Retinal pigment epithelial cell (primary cell): ENCODE results near the gene GNLY.
A peak's percentile ranks its signal among the peaks of the same experiment; 100 is the strongest.

ENCODE experiments used
- DNase-seq: peaks from one replicate; pipeline ENCODE4 v3.0.0-alpha.2; 2010; ENCODE audit warnings: low read depth
- H3K4me3 ChIP-seq: 2 replicates; pipeline ENCODE4 v1.5.1; 2011; ENCODE audit warnings: mild to moderate bottlenecking, low read length, control low read depth, moderate library complexity
- TF ChIP-seq, protein P1 (sequence below): conservative IDR thresholded peaks from 2 replicates; pipeline ENCODE4 v1.5.1; 2011; ENCODE audit warnings: low read depth, low read length, control low read depth, inconsistent platforms

Gene GNLY

DNA sequence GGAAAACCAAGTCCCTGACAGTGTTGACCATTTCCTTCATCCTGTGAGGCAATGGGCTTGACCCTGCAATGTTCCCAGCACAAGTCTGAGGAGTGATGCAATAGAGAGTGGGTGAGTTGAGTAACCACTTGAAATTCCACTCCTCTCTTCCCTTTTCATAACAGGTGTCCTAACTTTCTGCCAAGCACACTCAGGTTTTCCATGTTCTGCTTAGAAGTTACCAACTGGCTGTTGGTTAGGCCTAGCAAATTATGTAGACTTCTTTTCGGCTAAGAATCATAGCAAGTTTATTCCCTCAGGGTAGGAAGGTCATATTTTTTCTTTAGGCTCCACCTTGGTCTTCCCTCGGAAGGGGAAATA lies 11.5 kb downstream of the GNLY start:
- TF ChIP-seq, protein P1, sequence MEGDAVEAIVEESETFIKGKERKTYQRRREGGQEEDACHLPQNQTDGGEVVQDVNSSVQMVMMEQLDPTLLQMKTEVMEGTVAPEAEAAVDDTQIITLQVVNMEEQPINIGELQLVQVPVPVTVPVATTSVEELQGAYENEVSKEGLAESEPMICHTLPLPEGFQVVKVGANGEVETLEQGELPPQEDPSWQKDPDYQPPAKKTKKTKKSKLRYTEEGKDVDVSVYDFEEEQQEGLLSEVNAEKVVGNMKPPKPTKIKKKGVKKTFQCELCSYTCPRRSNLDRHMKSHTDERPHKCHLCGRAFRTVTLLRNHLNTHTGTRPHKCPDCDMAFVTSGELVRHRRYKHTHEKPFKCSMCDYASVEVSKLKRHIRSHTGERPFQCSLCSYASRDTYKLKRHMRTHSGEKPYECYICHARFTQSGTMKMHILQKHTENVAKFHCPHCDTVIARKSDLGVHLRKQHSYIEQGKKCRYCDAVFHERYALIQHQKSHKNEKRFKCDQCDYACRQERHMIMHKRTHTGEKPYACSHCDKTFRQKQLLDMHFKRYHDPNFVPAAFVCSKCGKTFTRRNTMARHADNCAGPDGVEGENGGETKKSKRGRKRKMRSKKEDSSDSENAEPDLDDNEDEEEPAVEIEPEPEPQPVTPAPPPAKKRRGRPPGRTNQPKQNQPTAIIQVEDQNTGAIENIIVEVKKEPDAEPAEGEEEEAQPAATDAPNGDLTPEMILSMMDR, result no peak
- peak; percentile 67 for DNase-seq
- H3K4me3 ChIP-seq, result no peak overlapping the region

DNA sequence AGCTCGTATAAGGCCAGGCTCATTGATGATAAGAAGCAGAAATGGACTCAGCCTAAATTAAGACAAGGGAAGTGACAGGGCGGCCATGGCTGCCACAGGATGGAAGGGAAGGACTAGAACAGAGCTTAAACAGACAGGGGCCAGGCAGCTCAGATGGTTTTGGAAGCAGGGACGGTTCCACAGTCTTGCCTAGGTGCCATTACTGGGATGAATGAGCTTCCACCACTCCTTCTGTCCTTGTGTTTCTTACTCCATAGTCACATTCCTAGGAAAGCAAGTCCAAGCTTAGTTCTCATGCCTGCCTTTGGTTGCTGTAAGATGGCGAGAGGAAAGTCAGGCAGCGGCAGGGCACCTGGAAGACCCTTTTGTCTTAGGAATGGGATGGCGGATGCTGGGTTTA lies 11.9 kb downstream of the GNLY start:
- DNase-seq, result no peak
- TF ChIP-seq, protein P1, result no peak
- H3K4me3 ChIP-seq, result no peak overlapping the region

DNA sequence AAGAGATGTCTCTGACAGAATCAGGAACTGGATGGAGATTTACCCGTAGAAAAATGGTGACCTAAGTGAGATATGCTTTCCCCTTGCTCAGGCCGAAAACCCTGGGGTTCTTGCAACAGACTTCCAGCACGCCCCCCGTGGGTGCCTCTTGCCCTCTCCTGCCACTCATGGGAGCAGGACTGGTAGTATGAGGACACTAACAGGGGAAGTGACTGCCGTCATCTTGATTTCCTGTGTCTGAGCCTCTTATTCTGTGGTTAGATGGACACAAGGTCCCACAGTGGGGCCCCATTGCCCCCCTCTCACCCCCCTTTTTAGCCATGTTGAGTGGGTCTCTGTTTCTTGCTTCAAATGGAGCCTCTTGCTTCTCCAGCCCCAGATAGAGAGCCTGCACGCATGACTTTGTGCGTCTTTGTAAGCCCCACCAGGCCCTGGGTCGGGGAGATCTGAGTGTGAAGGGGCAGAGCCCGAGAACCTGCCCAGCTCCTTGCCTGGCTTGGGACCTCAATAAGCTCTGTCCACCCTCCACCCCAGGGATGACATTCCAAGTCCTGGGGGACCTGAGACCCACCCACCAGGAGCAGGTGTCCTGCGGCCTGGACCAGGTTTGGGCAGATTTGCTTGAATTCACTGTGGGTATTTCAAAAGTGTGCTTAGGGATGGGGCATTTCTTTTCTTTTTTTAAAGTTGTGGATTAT lies 12.6 kb downstream of the GNLY start:
- no peak for DNase-seq

DNA sequence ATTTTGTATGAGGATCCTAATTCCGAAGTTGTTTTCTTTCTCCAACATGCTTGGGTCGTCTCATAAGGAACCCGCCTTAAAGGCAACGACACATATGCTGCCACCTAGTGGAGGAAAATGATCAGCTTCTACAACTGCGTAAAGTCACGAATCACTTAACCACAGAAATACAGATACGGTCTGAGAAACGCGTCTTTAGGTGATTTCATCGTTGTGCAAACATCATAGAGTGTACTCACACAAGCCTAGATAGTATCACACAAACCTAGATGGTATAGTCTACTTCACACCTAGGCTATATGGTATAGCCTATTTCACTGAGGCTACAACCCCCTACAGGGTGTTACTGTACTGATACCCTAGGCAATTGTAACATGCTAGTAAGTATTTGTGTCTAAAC lies 13.1 kb downstream of the GNLY start:
- TF ChIP-seq, protein P1, result peak; percentile 85
- H3K4me3 ChIP-seq, result no peak overlapping the region
- peak; percentile 30 for DNase-seq

More for the DNA sequence above, 12.6 kb downstream of the GNLY start:
- H3K4me3 ChIP-seq, result no peak overlapping the region
- TF ChIP-seq, protein P1, result no peak

DNA sequence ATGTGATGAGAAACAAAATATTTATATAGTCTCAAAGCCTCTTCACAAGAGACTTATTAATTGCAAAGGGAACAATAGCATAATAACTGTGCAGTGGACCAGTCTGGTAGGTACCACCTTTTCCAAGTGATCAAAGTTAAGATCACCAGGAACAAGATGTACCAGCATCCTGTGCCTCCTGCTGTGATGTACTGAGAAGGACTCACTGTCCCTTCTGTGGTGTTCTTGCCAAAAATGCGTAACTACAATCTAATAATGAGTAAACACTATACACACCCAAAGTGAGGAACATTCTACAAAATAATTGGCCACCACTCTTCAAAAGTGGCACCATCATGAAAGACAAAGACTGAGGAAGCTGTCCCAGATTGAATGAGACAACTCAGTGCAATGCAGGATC lies 14.5 kb downstream of the GNLY start:
- H3K4me3 ChIP-seq, result no peak overlapping the region
- TF ChIP-seq, protein P1, result no peak
- DNase-seq, result no peak

DNA sequence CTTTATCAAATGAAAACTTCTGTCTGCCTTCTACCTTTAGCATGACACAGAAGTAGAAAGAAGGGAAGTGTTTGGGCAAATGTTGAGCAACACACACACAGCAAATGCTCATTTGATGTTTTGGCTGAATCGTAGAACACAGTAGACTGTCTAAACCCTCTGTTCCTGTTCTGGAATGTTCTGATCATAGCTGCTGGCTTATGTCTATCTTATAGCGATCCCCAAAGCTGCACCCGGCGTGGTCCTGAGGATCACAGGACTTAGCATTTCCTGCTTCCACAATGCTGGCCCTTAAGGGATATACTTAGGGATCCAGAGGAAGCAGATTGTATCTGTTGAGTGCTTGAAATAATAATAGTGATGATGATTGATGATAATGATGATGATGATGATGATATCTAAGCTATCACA lies 15.2 kb downstream of the GNLY start:
- TF ChIP-seq, protein P1, result no peak
- no peak for DNase-seq
- H3K4me3 ChIP-seq, result no peak overlapping the region
